Bone marrow (tissue), 2 donors: ENCODE results near the gene LEO1.

Experiments used
- DNase-seq, 2 donors: peaks; one replicate each; lab custom pipeline; 2025; lab: John Stamatoyannopoulos, UW

The LEO1 gene

DNA sequence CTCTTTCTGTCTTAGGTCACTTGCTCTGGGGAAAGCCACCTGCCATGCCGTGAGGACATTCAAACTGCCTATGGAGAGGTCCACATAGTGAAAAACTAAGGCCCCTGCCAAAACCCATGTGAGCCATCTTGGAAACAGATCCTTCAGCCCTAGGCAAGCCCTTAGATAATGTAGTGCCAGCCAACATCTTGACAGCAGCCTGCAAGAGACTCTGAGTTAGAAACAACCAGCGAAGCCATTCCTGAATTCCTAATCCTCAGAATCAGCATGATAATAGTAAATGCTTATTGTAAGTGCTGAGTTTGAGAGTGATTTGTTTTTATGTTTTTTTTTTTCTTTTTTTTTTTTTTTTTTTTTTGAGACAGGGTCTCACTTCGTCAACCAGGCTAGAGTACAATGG is 40.6 kb downstream of the LEO1 start:
- no peak for DNase-seq

DNA sequence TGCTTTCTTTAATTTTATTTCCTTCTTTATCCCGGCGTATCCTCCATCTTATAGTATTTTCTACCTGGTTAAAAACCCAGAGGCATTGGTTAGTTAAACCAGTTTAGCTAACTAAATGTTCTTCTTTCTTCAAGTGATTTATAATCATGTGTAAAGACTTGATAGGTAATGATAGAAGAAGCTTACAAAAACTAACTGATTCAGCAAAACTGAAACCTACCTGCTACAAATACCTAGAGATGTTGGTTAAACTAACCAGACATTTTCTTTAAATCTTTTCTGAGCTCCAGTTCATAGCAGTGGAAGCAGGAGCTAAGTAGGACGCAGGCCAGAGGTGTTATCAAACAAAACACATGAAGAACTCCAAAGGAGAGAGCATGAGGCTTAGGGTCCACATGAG is 44.8 kb downstream of the LEO1 start:
- DNase-seq, result no peak

DNA sequence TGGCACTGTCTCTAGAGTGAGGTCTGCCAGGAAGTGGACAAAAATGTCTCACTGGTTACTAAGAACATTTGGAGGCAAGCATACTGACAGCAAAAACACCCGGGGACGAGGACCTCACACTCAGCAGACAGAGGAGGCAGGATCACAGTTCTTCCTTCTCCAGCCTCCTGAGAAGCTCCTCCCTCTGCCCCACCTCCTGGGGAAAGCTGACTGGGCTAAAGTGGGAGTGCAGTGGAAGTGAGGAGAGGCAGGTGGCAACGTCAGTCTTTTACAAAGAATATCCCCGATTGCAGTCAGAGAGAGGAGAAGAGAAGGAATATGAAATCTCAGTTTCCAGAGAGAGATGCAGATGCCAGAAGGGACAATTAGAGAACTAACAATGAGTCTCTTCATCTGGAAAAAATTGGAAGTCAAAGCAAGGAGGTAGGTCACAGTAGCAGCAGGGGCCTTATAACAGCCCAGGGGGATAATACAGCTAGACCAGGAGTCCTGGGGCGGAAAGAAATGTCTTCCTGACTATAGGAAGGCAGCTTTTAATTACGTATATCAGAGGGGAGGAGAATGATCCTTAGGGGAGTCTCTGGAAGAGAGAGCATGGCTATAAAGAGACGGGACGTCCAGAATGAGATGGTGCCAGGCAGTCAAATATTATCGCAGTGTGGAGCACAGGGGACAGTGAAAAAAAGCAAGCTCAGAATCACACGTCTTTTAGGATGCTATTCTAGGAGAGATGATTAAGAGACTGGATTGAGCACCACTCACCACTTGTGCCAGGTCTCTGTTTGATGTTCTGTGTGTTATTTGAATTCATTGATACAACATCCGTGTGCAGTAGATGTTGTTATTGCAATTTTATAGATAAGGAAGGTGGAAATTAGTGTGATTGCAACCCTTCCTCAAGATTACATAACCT is 47.2 kb downstream of the LEO1 start:
- DNase-seq, result no peak

DNA sequence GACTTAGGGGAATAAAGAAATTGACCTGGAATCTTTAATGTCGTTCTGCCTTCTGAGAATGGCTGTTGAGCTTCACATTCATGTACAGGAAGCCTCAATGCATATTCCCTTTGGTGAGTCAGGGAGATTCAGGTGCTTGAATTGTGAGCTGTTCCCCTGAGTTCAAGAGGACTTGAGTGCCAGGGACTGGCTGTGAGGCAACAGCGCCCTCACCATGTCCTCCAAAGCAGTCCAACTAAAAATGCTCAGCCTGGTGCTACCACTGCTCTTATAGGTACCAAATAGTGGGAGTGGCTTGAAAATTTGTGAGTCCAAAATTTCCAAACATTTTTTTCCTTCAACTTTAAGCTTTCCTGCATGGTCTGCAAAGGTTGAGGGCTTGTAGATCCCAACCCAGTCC is 54.1 kb downstream of the LEO1 start:
- no peak for DNase-seq

DNA sequence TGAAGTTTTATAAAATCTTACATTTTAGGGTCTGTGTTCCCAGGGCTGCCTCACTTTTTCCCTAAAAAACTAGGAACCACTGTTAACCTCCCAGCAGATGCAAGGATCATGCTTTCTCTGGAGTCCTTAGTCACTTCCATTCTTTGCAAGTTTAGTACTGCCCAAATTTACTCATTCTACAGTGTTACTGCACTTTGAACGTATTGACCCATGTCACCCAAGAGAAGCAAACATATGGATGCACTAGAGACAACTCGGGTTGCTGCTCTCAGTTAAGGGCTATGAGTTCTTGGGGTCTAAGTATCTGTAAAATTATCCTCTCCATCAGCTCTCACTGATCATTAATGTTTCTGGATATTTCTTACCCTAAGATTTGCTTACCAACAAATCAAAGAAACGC is 59.0 kb downstream of the LEO1 start:
- no peak for DNase-seq

DNA sequence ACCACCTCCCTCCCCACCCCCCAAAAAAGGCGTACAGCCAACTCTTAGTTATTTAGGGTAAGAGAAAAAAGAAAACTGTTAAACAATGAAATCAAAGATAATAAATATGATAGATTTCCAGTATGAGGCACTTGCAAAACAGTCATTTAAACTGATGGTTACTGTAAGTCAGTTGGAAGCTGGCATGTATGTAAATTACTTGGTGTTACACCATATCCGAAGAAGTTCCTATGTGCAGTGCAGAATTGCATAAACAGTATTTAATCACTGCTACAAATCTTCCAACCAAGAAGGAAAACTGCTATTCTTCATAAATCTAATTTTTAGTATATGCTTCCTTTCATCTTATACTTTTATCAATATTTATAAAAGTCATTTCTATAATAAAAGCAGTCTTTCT is 62.0 kb downstream of the LEO1 start:
- DNase-seq, result no peak

DNA sequence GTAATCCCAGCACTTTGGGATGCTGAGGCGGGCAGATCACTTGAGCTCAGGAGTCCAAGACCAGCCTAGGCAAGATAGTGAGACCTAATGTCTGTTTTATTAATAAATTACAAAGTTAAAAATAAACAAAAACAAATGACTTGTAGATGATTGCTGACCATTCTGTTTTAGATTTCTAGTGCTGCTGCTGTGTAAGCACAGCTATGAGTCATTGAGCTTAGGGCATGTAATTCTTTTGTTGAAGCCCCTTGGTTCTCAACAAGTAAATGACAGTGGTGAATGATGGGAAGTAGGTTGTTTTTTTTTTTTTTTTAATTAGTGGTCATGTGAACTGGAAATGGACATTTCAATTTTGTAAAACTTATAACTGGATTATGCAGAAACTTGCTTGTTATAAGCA is 63.3 kb downstream of the LEO1 start:
- no peak for DNase-seq

DNA sequence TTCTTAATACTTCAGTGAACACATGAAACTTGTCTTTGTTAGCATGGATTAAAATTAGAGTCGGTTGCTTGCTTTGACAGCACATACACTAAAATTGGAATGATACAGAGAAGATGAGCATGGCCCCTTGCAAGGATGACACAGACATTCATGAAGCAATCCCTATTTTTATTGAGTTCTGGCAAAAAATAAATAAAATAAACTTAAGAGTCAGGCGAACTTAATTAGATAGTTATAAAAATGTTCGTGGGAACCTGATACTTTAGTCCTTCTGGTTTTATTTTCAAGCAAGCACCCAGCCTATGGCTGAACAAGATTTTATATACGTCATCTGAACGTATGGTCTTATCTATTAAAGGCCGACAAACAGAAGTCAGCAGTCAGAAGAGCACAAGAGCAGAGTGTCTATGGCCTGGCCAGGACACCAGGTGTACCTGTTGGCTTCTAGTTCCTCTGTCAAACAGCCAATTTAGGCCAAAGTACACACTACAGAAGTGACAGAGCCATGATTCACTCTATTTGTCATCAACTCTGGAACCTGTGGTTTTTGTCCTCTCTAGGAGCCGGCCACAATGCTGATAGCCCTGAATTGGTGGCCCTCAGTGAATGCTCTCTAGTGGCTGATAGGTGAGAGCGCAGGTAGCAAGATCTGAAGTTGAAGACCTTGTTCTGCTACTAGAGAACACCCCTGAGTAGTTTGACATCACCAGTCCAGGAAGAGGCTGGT is 64.3 kb downstream of the LEO1 start:
- no peak for DNase-seq

DNA sequence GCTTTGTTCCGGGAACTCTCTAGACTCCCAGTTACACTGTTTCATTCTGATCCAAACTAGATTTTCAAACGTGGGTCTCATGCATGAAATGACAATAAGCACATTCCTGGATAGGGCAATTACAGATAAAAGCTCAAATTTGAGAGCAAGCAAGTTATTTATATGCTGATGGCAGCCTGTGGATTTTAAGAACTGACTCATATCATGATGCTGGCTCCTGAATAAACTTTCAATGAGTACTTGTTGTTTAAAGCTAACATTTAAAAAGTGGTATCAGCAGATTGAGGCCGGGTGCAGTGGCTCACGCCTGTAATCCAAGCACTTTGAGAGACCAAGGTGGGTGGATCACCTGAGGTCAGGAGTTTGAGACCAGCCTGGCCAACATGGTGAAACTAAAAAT is 66.6 kb downstream of the LEO1 start:
- DNase-seq, result no peak

DNA sequence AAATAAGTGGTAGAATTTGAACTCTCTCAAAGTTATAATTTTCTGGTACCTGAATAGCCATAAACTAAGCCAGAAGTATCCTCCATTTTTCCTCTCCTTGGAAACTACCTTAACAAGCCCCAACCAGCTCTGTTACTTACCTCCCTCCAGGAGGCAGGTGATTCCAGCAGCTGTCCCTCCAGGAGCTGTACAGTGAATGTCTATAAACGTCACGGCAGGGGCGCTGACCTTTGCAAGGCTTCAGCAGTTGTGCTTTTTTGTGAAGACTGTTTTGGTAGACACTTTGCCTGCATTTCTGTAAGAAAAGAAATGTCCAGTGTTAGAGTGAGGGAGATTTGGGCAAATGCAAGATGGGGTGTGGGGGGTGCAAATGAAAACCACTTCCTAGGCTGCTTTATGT is 67.2 kb downstream of the LEO1 start:
- DNase-seq, result no peak

DNA sequence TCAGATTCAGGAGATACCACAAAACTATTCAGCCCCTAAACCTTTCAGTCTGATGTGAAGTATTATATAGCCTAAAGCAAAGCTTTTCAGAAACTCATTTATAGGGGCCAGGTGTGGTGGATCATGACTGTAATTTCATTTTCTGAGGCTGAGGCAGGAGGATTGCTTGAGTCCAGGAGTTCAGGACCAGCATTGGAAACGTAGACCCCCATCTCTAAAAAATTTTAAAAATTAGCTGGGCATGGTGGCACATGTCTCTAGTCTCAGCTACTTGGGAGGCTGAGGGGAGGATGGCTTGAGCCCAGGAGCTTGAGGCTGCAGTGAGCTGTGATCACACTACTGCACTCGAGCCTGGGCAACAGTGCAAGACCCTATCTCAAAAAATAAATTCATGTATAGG is 82.1 kb downstream of the LEO1 start:
- DNase-seq, result no peak

DNA sequence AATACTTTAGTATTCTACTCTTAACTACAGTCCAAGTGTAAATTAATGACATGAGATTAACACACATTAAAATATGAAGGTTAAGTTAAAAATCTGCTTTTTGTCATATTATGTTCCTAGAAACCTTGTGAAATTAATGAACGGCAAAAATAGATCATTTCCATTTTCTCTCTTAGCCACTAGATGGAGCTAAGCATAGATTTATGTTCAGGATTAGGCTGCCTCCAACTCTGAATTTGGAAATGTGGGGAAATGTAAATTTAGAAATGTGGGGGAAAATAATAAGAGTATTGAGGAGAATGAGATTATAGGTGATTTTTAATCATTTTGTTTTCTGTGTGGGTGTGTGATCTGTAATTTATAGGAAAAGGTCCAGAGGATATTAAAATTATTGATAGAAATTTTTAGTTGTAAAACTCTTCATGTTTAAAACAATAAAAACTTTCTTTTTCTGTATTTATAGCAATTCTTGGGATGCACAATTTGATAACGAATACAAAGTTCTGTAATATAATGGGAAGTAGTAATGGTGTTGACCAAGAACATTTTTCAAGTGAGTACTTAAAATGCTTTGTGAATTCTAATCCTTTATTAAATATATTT is 82.9 kb downstream of the LEO1 start:
- peak in 1 of 2 donors; percentile 14 for DNase-seq
